Suppressor macrophage (primary cell): Measurements from ENCODE around the gene ZIC4.

Experiments used
- DNase-seq, 4 experiments: peaks; one replicate each; pipeline ENCODE4 v3.0.0-alpha.2; 2020 to 2022

ZIC4 gene

DNA sequence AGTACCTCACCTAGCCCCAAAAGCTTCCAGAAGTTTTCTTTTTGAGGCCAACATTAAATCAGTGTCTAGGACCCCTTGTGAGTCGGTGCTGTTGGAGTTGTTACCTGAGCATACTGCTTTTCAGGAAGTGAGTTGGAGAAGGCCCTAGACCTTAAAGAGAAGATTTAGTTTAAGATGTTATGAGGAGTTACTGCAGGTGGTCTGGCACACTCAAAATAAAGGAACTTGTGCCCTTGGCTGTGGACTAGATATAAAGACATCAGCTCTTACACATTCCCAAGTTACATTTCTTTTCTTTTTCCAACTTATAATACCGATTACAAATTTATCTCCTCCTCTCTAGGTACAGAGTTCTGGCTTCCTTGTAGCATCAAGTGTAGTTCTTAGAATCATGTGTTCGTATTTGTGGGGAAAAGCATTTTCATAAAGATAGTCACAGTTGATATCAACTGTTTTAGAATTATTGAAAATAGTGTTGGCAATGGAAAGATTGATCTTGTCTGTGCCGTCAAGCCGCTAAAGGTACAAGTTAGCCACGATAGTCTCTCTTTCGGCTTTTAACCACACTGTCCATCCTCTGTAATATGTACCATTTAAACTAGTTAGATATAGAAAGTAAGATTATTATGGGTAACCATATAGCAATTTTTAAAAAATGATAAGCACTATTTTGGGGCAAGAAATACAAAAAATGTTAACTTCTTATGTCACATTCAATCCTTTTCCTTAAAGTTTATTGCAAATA is 11.4 kb upstream of the ZIC4 start:
- DNase-seq, result no peak

DNA sequence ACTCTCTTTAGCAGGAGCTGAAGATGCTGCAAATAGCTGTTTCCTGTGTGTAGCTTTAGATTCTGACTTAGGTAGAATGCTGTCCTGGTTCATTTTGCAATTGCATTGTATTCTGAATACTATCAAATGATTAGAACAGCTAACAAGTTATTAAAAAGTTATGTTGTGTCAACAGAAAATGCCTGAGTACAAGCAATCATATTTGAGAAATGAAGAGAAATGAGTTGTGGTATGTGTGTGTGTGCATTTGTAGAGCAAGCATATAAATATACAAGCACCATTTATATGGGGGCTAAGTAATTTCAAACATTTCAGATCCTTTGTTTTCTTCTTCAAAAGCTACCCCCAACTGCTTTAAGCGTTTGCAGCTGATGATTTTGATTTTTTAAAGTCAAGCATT is 10.6 kb upstream of the ZIC4 start:
- DNase-seq, result no peak

DNA sequence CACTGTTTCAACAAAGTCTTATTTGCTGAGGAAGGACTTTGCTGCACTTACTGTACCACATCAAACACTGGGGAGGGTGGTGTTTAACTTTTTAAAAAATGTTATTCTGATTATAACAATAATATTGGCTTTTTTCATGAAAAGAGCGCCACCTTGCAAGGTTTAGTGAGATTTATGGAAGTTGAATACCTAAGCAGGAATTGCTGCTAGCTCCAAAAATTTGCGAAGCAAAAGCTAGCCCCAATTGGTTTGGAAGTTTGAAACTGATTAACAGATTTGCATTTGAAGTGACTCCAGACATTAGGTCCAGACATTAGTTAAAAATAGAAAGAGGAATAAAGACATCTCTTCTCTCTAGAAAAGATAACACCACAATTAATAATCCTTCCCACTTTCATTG is 9.5 kb upstream of the ZIC4 start:
- DNase-seq, result no peak

DNA sequence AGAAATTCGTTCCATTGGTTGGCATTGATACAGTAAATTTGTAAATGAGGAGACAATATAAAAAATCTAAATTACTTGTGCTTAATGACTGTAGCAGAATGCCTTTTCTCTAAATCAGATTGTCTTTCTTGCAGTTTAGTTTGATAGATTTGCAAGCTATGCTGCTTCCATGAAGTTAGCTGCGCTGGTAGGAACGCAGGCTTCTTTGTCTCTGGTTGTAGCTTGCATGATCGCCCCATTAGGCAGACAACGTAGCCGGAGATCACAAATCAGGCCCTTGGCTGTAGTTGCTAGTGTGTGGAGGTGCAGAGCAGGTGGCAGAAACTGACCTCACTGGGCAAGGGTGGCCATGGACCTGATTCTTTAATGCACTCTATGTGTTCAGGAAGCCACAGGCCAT is 8.9 kb upstream of the ZIC4 start:
- DNase-seq, result no peak

DNA sequence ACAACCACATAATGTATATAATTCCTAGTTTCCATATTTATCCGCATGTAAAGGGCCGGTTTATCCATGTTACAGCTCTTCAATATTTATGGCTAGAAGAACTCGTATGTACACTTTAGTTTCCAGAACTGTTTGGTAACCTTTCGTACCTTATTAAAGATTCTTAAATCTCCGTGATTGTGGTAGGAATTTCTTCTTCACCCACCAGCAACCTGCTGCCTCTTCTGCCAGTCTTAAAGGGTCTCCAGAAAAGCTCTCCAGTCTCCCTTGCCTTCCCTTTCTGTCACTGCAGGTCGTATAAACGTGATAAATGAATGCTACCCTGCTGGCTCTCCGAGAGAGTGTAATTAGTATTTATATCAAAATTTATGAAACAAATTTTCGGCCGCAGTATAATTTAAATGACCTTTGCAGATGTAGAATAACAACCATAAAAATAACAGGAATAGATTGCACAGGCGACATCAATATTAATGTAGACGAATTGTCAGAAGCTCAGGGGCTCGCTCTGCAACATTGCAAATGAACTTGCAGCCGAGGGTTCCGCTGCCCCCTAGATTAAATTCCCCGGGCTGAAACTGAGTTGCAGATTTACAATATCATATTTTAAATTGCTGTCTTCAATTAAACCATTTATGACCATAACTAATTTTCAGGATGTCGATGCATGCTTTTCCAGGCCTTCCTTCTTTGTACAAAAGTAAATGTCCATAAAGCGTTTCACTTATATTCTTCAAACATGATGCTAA is 8.2 kb upstream of the ZIC4 start:
- DNase-seq, result no peak

DNA sequence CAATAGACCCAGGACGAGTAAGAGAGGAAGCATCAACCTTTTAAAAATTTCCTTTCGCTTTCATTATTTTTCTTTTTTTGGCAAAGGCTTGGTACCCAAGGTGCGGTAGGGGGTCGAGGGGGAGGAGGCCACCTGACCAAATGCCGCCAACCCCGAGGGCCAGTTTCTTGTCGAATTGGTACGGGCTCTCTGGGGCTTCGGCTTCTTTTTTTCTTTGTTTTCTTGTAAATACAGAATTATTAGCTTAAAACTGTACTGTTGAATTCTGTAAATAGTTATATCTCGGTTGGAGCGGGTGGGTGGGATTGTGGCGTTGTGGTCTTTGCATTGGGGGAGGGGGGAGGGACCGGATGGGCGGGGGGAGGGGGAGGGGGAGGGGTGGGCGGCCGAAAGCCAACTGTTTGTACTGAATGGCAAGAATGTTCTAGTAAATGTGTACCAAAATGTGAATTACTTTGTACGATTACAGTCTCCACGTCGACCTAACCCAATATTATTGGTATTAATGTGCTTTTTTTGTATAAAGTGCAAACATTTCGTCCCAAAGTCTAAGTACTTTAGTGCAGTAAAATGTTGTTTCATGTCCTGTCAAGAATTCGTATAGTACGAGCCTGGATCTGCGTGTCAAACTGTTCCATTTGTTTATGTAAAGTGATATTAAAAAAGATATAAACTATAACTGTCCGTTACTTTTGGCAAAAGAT is 7.5 kb upstream of the ZIC4 start:
- no peak for DNase-seq

DNA sequence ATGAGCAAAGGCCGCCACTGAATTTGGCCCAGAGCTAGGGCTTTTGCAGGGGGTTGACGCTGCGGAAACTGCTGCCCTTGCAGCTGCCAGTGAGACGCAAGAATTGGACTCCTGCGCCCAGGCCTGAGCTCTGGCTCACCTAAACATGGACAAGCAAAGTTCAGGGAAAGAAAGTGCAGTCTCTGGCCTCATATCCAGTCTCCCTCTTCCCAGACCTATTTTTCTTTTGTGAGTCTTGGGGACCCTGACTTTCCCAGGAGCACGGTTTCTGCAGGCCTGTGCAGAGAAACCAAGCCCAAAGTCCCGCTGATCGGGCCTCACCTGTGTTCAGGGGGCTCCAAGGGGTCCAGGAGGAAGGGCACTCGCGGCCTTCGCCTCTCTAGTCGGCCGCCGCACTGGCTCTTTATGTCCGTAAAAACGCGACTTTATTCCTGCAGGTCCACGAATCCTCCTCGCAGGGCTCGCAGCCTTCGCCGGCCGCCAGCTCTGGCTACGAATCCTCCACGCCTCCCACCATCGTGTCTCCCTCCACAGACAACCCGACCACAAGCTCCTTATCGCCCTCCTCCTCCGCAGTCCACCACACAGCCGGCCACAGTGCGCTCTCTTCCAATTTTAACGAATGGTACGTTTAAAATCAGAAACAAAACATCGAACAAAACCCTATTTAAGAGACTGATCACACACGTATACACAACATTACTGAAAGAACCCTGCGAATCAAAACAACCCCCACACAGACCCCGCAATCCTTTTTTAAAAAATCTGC is 6.8 kb upstream of the ZIC4 start:
- DNase-seq, result no peak

DNA sequence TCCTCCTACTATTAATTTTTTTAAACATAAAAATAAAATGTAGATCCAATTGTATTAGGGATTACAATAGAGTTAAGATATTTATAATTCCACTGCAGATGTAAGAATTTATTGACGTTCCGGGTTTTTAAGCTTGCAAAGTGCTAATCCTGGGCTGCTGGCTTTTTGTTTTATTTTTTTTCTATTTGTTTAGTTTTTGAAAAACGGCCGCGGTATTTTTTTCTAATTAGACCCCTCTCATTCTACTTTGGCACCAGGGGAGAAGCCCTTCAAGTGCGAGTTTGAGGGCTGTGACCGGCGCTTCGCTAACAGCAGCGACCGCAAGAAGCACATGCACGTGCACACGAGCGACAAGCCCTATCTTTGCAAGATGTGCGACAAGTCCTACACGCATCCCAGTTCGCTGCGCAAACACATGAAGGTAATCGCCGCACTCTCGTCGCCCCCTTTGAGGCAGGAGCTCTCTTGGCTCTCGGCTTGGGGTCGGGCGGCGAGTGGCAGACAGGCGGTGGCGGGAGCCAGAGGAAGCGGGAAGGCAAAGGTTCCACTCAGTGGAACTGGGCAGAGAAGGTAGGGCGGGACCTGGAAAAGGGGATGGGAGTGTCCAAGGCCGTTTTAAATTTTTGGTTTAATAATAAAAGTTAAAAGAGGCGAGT is 6.0 kb upstream of the ZIC4 start:
- DNase-seq, result no peak

DNA sequence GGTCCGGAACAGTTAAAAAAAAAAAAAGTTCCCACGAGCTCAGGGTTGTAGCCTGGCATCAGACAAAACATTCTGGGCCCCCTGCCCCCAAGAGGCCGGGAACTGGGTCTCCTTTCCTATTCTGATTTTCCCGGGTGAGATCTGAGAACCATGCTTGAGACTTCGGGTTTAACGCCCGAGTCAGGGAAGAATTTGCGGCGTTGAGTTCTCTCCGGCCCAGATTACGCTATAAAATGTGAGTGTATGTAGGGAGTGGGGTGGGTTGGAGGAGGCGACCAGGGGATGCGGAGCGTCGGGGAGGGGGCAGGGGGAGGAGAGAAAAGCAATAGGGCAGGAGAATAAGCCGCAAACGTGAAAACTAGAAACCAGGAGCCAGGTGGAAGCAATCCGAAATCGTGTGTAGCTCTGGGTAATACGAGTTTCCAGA is 5.5 kb upstream of the ZIC4 start:
- no peak for DNase-seq

DNA sequence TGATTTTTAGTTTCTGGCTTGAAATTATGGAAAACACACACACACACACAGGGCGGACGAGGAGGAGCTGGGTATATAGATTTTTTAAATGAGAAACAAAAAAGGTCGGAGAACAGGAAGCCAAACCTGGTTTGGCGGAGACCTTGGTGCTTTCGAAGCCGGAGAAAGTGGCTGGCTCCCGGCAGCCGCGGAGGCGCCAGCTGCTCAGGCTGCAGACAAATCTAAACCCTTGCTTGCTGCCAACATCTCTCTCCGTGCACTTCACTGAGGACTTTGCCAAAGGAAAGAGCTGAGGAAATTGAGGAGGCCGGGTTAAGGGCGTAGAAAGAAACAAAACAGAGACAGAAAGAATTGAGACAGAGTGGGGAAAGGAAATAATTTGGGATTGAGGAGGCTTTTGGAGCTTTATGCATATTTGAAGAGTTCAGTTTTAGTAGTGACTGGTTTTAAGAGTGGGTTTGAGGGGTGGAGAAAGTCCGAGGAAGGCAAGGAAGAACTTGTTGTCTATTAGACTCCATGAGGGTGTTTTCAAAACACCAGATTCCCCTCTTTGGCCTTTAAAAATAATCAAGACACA is 5.0 kb upstream of the ZIC4 start:
- no peak for DNase-seq

DNA sequence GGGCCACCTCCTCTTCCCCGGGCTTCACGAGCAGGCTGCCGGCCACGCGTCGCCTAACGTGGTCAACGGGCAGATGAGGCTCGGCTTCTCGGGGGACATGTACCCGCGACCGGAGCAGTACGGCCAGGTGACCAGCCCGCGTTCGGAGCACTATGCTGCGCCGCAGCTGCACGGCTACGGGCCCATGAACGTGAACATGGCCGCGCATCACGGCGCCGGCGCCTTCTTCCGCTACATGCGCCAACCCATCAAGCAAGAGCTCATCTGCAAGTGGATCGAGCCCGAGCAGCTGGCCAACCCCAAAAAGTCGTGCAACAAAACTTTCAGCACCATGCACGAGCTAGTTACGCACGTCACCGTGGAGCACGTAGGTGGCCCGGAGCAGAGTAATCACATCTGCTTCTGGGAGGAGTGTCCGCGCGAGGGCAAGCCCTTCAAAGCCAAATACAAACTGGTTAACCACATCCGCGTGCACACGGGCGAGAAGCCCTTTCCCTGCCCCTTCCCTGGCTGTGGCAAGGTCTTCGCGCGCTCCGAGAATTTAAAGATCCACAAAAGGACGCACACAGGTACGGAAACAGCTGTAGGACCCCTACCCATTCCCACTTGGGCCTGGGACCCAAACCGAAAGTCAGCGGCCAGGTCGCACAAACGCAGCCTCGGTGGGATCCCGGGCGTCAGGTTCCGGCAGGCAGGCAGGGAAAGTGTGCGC is 4.3 kb upstream of the ZIC4 start:
- DNase-seq, result peak in 2 of 4 experiments; percentile 21 to 23

DNA sequence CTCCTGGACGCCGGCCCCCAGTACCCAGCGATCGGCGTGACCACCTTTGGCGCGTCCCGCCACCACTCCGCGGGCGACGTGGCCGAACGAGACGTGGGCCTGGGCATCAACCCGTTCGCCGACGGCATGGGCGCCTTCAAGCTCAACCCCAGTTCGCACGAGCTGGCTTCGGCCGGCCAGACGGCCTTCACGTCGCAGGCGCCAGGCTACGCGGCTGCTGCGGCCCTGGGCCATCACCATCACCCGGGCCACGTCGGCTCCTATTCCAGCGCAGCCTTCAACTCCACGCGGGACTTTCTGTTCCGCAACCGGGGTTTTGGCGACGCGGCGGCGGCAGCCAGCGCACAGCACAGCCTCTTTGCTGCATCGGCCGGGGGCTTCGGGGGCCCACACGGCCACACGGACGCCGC is 3.8 kb upstream of the ZIC4 start:
- no peak for DNase-seq

DNA sequence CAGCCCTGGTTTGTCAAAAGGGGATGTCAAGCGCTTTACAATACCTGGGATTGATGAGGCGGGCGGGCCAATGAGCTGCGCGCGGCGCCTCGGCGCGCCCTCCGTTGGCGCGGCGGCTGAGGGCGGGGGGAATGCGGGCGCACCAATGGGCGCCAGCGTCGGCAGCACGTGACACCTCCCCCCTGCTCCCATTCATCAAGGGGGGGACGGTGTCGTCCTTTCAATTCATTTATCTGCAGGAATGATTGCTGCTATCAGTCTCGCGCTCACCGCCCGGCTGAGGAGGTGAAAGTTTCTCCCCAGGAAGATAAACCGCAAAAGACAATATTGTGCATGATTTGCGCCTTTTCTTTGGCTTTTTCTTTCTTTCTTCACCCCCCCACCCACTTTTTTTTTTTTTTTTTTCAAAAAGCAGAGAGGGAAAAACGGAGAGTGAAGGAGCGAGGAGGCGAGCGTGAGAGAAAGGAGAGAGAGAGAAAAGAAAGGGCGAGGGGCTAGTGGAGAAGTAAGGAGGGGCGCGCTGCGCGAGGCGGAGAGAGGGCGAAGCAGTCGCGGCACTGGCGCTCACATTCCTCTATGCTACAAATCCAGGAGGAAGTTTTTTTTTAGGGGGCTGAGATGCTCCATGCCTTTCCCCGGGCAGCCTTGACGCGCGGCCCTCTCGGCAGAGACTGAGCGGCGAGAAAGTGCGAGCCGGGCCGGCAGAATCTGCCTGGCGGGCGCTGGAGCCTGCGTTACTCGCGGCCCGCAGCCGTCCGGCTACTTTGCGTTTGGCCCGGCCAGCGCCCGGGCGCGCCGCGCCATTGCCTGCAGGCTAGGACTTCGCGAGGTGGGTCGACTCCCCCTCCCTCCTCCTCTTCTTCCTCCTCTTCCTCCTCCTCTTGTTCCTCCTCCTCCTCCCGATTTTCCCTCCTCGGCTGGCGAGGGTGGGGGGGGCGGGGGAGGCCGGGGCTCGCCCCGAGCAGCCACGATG is 3.1 kb upstream of the ZIC4 start, which contains the start of gene ZIC1:
ZIC1 (plus strand) TSS at position 223 of the 973 bp plus-strand sequence; CDS start at position 971, 748 bp downstream.
- DNase-seq, result no peak

DNA sequence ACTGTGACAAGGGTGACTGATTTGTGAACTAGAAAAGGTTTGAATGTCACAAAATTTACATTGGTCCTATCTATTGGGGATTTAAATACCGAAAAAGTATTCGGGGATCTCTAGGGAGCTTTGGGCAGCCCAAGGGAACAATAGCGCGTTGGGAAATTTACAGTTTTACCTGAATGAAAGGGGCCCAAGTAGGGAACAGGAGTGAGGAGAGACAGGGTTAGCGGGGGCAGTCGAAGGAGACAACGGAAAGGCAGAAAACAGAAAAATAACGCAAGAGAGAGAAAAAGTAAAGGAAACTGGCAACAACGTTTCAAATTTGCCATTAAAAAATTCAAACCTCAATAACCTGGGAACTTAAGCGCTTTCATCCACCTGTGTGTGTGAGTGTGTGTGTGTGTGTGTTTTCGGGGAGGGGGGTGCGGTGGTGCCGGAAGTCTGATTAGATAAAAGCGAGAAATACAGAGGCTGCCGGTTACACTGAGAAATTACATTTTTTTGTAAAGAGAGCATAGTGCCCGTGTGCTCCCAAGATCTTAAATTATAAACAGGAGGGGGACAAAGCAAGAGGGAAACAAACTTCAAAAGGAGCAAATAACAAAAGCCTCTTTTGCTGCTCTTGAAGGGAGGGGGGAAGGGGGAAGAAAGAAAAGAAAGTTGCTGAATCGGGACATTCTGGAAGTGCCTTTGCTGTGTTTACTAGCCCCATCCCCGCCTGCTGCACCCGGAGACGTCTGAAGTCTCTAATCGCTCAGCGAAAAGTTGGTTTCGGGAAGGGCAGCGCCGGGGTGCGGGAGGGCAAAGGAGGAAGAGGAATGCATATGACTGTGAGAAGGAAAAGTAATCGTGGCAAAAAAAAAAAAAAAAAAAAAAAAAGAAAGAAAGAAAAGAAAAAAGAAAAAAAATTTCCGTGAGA is 2.1 kb upstream of the ZIC4 start:
- no peak for DNase-seq

DNA sequence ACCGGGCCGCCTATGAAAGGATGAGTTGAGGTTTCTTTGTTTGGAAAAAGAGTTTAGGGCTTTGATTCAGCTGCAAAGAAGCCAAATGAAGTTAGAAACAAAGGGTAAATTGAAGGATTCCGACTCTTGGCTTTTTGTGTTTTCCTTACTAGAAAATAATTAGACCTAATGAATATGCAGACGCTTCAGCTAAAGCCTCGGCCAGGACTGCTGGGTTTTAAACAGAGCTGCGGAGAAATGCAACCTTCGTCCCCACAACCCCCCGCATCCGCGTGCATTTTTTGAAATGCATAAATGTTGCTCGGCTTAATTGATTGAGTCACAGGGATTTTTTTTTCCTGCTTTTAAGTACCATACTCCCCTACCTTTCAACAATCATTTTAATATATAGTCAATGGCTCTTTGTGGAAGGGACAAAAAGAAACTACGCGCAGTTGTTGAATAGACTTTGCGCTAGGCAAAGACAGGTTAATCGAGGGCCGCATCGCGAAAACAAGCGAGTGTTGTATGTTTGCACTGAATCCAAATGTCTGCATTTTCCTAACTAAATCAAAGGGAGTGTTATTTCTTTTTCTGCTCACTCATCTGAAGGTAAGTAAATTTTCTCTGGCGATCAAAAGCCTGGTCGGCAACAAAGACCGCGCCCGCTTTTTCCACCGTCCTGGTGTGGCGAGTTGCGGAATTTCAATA is 1.3 kb upstream of the ZIC4 start:
- DNase-seq, result no peak

DNA sequence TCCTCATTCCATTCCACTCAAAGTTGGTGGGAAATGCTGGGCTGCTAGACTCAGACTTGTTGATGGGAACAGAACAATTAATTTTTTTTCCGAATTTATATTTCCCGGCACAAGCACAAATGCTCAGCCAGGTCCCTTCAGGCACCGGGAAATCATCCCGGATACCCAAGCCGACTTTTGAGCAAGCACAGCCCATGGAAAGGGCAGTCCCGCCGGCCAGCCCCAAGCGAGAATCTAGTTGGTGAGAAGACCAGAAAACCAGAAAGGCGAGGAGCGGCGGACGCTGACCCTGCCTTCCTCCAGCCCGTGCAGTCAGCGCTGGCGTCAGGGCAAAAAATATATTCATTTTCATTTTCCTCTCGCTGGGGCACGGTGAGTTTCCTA is 763 bp upstream of the ZIC4 start:
- no peak for DNase-seq

DNA sequence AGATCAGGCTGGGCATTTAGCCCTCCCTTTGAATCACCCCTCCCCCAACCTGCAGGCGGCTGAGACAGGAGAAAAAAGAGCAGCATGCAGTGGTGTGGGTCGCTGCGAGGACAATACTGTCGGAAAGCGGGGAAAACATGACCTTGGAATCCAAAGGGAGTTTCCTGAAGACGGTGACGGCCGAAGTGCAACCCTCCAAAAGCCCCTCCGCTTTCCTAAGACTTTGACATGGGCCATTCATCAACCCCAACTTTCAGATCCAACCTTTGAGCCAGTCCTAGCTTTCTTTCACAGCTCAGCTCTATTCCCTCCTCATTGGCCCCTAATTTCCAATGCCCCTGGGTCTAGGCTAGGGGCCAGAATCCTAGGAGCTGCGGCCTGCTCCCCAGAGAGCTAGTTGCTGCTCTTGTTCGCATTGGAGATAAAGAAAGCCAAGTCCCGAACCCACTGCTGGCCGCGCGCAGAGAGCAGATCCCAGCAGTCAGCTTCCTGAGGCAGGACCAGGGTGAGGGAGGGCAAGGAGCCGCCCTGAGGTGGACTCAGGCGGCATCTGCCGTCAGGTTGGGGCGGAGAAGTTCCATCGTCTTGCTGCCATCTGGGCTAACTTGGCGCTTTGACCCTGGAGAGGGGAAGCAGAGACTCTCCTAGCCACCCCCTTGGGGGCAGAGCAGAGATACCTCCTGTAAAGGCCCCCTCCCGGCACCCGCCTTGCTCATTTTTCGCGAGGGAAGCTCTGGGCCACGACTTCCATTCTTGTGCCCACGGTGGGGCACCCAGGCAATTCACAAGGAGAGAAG is 914 bp downstream of the ZIC4 start:
- DNase-seq, result no peak
